Measurements from ENCODE around the gene PKIB.

The PKIB gene

DNA sequence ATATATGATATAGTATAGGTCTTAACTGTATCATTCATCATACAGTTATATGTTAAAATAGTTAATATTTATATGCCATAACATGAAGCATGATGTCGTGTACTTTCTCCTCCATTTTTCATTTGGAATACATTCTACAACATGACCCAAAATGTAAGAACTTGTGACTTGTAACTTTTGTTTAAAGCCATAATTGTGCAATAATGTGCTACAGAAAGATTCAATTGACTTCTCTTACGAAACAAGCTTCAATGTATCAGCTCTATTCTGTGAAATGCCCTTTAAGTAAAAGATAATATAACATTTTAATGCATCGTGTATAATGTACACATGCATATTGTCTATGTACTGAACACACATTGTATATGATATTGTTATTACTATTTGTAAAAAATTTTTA lies 92.6 kb downstream of the PKIB start:
- no peak for DNase-seq (ENCODE audit: extremely low read depth in 1 of 2, low read depth in 1 of 2)

DNA sequence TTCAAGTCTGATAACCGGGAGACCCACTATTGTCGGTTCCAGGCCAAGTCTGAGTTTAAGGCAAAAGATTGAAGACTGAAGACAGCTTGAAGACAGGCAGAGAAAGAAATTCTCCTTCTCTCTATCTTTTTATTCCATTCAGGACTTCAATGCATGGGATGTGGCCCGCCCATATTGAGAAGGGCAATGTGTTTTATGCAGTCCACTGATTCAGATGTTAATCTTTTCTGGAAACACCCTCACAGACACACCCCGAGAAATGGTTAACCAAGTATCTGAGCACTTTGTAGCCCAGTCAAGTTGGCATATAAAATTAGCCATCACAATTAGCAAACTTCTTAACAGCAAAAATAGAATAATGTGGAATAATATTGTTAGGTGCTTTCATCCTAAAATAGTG lies 93.9 kb downstream of the PKIB start:
- DNase-seq (ENCODE audit: extremely low read depth in 1 of 2, low read depth in 1 of 2) = no peak

DNA sequence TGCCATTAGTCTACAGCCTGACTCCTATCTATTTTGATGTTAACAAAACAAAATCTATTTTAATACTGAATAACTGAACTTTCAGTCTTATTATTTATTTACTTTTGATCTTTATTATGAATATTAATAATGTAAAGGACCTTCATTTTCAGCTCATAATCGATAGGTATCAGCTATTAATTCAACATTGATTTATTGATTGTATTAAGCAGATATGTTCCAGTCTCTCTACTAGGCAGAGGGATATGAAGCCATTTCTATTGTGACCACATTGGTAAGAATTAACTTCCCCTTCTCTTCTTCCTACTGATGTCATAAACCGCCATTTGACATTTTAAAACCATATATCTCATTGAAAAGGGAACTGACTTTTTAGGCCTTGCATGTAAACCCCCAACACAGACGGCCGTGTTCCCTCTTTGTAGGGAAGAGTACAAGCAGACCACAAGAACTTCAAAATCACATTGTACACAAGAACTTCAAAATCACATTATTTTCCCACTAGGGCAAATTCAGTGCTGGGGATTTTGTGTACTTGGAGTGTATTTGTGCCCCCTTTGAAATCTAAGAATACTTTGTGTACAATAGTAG lies 99.8 kb downstream of the PKIB start:
- no peak for DNase-seq (ENCODE audit: extremely low read depth in 1 of 2, low read depth in 1 of 2)

DNA sequence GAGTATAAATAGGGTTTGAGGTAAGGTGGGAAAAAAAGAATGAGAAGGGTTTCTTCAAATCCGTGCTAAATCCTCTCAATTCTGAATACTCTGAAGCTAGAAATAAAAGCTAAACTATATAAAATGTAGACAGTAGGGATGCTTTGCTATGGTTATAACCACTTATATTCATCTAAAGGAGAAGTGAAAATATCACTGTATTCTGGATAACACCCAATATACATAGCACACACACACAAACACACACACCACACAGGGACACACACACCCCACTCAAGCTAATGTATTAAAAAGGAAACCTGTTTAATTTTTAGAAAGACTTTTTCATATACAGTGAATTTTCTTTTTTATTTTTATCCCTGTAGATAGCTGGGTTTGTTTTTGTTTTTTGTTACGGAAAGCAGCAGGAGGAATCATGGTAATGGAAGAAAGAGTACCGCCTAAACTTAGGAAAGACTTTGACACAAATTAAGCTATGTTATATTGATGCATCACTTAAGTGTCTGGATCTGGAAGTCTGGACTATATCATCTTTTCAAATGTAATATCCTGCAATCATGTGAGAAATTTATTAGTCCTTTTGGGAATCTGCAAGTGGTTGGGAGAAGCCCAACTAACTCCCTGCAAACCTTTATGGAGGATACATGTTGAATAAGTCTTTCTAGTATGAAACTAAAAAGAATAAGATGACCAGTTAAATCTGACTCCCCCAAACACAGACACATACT lies 100.9 kb downstream of the PKIB start:
- no peak for DNase-seq (ENCODE audit: extremely low read depth in 1 of 2, low read depth in 1 of 2)

DNA sequence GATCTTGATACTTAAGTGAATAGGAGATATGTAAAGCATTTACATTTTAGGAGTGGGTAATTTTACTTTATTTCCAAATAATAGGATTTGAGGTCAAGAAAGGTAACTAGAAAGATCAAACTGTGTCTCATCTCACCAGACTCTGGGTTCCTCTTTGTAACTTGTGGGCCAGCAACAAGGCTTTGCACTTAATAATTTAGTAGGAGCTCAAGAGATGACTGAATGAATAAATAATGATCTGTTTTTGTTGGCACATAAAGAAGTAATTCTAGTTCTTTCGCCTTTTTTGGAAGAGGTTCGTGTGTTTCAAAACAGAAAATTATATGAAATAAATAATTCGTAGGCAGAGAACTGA lies 101.9 kb downstream of the PKIB start:
- DNase-seq (ENCODE audit: extremely low read depth in 1 of 2, low read depth in 1 of 2) = no peak

DNA sequence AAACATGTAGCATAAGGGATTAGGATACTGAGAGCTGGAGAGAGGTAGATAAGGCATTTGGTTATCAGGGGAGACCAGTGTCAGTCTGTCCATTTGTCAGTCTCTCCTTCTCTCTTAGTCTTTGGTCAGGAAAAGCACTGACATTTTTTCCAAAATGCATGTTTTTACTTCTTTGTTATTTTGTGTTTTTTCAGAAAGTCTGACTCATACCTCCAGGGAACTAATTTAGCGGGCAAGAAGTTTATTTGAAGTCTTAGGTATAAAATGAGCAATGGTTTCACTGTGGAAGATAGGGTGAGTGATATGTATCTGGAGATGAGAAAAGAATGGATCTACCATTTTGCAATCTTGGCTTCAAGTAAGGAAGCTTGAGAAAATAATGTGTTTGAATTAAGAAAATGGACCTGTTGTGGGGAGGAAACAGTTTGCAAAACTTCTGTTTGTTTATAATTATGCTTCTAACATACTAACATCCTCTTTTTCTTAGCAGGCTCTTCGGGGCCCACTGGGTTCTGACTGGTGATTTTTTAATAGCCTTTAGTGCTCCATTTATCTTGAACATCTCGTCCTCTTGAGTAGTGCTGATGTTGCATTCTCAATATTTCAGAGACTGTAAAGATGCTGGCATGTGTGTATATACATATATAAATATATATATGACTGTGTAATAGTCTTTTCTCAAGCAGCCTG lies 102.4 kb downstream of the PKIB start:
- DNase-seq (ENCODE audit: extremely low read depth in 1 of 2, low read depth in 1 of 2) = no peak

DNA sequence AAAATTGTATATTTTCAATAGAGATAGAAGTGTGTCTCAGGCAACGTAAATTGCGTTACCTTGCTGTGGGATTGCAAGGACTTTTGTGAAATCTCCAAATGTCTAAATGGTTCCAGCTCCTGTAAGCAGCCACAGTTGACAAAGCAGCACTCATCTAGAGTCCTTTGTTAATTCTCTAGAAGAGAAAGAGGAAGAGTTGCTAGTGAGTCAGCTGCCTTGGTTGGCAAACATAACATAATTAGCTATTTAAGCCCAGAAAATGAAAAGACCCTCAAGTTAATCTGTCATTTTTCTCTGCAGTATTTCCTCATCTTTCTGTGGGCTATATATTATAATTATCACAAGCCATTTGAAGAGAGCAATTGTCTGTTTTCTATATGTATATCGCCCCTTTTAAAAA lies 102.9 kb downstream of the PKIB start:
- no peak for DNase-seq (ENCODE audit: extremely low read depth in 1 of 2, low read depth in 1 of 2)

DNA sequence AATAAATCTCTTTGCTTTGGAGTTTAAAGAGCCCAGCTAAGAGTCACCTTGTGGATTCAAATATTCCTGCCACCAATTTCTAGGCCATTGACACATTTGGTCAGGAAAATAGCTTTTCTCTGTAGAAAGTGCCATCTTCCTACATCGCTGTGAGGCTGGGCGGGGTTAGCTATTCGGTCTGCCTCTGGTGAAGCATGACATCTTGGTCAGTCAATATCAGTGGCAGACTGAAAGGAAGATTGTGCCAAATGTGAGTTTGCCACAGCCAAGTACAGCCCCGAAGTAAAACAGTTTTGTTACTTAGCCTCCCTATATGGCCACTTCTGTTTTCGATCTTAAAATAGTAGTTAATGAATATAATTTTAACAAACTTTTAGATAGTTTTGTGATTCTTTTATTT lies 103.9 kb downstream of the PKIB start:
- DNase-seq (ENCODE audit: extremely low read depth in 1 of 2, low read depth in 1 of 2) = no peak

DNA sequence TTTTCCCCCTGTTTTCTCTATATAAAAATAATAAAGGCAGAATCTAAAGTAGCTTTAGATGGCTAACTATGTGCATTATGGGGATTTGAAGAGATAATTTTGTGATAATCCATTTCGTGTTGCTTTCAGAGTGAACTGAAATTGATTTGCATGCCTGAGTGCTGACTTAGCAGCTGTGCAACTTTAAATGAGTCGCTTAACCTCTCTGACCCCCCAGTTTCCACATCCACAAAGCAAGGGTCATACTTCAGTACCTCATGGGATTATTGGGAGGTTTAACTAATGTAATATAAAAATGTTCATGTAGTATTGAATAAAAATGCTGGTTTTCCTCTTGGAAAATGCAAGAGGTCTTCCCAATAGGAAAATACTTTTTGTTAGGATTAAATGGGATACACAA lies 105.5 kb downstream of the PKIB start:
- no peak for DNase-seq (ENCODE audit: extremely low read depth in 1 of 2, low read depth in 1 of 2)

DNA sequence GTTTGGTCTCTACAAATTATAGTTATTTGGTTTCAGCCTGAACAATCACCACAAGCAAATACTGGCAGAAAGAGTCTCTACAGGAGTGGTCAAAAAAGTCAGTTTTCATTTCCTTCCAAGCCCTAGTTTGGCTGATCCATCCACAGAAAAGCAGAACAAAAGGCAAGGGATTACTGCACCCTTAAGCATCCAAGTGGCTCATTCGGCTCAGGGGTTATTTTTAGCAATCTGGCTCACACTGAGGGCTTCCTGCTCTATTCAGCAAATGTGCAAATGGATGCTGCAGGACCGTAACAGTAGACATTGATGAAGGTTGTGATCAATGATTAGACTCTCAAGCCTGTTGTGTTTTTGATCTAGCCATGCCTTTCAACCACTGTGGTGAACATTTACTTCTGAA lies 107.1 kb downstream of the PKIB start:
- no peak for DNase-seq (ENCODE audit: extremely low read depth in 1 of 2, low read depth in 1 of 2)

DNA sequence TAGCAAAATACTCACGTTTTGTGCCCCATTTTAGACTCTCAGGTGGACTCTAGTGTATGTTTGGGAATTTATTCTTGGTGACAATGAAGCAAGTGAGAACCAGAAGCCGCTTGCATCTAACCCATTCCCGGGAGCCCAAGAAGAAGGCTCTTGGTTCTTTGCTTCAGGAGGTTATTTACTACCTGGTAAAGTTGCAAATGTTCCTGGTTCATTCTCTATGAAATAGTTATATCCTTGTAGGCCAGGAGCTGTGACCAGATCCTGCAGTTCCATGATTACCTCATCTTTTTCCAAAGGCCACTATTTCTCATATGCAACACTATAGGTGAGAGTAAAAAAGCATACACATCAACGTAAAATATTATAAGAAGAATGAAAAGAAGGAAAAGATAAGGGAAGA lies 108.4 kb downstream of the PKIB start:
- DNase-seq (ENCODE audit: extremely low read depth in 1 of 2, low read depth in 1 of 2) = no peak

DNA sequence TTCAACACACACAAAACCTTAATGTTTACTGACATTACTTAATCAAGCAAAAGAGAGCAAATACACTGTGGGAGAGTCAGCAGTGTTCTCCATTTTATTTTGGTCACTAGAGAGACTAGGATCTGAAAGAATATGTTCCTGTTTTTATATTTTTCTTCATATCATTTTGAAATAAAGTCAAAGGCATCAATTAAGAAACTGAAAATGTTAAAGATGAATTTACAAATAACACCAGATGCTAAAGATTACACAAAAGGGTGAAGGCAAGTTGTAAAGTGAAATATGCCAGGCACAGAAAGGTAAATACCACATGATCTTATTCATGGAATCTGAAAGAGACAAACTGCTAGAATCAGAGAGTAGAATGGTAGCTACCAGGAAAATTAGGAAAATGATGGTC lies 109.0 kb downstream of the PKIB start:
- DNase-seq (ENCODE audit: extremely low read depth in 1 of 2, low read depth in 1 of 2) = no peak

DNA sequence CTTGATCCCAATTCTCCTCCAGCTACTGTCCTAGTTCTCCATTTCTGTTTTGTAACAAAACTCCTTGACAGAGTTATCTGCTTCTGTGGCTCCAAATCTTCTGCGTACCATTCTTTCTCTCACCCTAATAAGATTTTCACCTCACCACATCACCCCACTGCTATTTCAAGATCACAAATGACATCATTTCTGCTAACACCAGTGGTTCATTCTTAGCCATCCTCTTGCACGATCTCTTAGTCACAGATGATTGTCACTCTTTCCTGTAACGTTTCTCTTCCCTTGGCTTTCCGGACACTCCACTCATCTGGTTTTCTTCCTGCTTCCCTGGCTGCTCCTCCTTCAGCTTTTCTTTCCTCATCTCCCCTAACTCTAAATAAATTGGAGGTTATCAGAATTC lies 112.5 kb downstream of the PKIB start:
- no peak for DNase-seq (ENCODE audit: extremely low read depth in 1 of 2, low read depth in 1 of 2)

DNA sequence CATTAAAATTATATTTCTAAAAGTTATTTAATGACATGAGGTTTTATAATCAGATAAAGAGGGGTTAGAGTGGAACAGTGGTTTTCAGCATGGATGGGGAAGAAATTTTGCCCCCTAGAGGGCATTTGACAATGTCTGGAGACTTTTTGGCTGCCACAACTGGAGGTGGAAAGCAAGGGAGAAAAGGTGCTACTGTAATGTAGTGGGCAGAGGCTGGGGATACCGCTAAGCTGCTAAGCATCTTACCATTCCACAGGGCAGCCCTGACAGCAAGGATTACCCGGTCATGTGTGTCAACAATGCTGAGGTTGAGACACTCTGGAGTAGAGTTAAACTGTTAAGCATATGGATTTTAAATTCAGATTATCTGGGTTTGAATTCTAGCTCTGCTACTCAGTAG lies 116.4 kb downstream of the PKIB start:
- no peak for DNase-seq (ENCODE audit: extremely low read depth in 1 of 2, low read depth in 1 of 2)

DNA sequence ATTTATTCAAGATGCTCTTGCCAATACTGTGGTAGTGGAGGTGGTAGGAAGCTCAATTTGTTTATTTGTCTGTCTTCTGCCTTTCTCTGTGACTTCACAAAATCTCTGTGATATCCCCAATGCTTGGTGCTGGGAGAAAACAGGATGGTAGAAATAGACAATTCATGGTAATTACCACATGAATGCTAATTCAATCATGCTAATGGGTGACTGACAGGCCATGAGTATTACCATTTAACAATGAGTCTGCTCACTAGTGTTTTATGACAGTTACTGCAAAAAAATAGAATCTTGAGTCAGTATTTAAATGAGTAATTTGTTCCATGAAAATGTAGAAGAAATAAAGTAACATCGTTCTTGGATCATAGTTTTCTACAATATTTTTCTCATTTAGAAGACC lies 117.0 kb downstream of the PKIB start:
- DNase-seq (ENCODE audit: extremely low read depth in 1 of 2, low read depth in 1 of 2) = no peak

DNA sequence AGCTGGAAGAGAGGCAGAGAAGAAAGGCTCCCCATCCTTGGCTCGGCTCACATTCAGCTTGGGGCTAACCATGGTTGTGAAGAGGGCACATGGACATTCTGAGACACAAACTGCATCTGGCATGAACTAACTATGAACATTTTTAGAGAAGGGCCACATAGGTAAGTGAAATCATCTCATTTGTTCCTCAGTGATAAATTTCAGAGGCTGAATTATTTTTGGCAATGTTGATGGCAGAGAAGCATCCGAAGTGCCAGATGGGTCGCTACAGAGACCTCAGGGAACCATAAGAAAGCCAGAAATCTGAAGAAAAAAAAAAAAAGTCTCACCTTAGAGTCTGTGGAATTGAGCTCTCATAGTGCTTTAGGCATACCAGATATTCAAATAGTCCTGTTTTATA lies 120.1 kb downstream of the PKIB start:
- no peak for DNase-seq (ENCODE audit: extremely low read depth in 1 of 2, low read depth in 1 of 2)

DNA sequence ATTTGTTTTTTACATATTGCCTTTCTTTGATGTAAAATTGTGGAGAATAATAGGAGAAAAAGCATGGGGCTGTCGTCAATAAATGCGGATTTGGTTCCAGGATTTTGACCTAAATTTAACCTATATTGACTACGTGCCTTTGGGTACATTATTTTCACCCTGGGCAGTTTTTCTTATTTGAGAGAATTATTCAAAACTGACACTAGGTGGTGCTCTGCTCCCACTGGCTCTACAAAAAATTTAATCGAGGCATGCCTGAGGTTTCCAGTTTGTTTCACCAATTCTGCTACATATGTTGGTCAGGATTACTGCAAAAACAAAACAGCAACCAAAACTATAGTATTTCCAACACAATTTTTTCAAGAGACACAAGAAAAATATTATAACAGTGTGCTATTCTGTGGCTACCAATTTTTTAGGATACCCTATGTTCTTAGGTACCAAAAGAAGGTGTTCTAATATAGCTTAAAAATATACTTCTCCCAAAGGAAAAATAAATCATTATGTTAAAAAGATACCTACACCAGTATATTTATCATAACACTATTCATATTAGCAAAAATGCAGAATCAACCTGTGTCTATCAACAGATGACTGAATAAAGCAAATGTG lies 120.7 kb downstream of the PKIB start:
- no peak for DNase-seq (ENCODE audit: extremely low read depth in 1 of 2, low read depth in 1 of 2)

DNA sequence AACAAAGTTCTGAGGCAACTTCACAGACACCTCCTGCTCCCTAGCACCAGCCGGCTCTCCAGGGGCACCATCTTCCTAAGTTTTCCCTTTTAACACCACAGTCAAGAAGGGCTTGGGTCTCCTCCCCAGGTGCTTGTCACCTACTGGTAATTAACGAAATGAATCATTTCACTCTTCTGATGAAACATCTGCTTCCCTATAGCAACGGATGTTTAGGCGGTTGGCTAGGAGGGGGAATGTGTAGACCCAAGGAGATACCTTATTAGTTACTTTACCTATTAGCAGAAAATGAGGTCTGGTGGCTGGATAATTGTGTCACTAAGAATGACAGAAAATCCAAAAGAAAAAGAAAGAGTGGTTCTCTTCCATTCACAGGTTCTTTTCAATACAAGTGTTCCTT lies 123.1 kb downstream of the PKIB start:
- DNase-seq (ENCODE audit: extremely low read depth in 1 of 2, low read depth in 1 of 2) = no peak

DNA sequence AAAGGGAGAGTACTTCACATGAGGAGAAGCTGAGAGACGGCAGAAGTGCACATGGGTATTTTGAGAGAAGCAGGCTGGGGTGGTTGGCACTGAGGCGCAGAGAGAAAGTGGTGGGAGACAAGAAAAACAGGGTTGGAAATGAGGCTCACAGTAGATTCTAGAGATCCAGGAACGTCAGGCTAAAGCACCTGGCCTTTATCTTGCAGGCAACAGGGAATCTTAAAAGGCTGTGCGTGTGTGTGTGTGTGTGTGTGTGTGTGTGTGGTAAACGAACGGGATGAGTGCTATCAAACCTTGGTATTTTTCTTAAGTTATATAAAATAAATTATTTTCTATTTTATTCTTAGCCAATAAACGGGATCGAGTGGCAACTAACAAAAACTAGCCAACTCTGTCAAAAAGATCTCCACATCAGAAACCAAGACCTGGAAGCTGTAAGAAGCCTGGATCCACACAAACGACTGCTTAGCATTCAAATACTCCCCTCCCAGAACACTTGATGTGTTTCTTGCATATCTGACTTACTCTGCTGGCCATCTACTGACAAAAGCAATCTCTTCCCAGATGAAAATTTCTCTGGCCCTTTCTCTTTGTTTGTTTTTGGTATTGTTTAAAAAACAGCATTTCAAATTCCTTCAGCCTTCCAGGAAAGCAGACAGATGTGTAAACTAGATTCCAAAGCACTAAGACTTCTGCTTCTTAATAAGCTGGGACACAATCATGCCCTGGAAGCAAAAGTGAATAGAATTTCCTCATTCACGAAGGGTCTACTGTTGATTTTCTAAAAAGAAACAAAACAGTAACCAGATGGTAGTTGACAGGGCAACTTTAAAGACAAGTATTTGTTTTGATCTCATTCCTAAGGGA lies 124.6 kb downstream of the PKIB start:
- DNase-seq (ENCODE audit: extremely low read depth in 1 of 2, low read depth in 1 of 2) = no peak

DNA sequence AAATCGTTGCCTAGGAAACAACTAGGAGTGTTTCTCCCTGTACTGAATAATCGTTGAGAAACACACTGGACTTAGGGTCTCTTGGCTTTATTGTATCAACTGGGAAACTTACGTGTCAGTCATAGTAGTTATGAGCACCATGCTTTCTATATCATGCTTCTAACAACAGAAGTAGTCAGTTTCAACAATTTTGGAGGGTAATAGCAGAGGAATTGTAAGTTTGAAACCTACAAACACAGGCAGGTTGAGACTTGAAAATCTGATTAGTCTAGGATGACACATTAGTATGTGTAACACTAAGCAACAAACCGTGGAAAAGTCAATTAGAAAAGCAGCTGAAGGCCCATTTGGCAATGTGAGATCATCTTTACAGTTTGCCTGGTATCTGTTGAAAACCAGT lies 125.4 kb downstream of the PKIB start:
- no peak for DNase-seq (ENCODE audit: extremely low read depth in 1 of 2, low read depth in 1 of 2)

DNA sequence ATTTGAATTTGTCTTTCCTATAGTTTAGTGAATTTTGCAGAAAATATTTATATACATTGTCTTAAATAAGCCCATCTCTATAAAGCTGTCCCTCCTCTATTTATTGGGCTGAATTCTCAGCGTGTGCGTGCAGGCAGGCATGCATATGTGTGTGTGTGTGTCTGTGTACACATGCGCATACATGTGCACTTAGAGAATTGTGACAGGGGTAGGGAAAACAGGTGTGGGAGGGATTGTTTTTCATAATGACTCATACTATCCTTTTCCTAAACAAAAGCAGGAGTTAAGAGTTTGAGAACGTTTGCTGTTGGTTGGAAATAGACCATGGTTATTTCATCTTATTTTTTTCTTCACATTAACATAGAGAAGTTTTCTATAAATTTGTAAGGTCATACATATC lies 126.0 kb downstream of the PKIB start:
- no peak for DNase-seq (ENCODE audit: extremely low read depth in 1 of 2, low read depth in 1 of 2)
